DMS79 treated with DMSO at 0.1 percent for 48 hours (cell line): ENCODE data around the gene PCDHGB1.
"Not testable (repeated sequence)": the region's sequence is repeated elsewhere in the genome, so short reads cannot be mapped to it uniquely, and the experiment has no call there.

Experiments
- DNase-seq: peaks from one replicate; lab custom pipeline; 2025; lab: John Stamatoyannopoulos, UW

The PCDHGB1 gene

GRCh38 chr5:141346017-141346416, 3.9 kb upstream of the PCDHGB1 start:
- DNase-seq, result not testable (repeated sequence)

- DNase-seq, result no peak
Measured at GRCh38 chr5:141351591-141351990, 1.7 kb downstream of the PCDHGB1 start.

DNA sequence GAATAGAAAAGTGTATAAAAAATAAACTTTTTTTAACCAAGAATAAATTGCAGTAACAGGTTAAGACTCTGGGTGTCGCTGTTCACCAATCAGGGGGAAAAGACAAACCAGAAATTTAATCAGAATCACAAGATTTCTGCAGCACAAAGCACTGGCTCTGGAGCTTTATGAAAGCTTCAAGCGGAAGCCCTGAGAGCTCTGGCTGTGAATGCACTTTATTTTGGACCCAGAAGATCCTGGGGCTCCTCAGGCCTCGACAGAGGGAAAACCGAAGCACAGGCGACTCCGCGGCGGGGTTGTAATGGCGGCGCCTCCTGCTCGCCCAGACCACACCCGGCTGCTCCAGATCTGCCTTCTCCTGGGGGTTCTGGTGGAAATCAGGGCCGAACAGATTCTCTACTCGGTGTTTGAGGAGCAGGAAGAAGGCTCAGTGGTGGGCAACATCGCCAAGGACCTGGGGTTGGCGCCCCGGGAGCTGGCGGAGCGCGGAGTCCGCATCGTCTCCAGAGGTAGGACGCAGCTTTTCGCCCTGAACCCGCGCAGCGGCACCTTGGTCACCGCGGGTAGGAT, 5.1 kb downstream of the PCDHGB1 start, which contains the start of gene PCDHGA4:
Gene PCDHGA4 (plus strand): TSS at position 122 of the 570 bp plus-strand sequence. CDS start 87 bp downstream, at position 209.
- DNase-seq, result no peak

- DNase-seq, result no peak
Measured at GRCh38 chr5:141355641-141356040, 5.7 kb downstream of the PCDHGB1 start.

DNA sequence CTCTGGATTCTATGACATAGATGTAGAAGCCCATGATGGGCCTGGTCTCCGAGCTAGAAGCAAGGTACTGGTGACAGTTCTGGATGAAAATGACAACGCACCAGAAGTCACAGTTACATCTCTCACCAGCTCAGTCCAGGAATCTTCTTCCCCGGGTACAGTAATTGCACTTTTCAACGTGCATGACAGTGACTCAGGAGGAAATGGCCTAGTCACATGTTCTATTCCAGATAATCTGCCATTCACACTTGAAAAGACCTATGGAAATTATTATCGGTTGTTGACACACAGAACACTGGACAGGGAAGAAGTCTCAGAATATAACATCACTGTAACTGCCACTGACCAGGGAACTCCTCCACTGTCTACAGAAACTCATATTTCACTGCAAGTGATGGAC, 6.2 kb downstream of the PCDHGB1 start:
- no peak for DNase-seq

DNA sequence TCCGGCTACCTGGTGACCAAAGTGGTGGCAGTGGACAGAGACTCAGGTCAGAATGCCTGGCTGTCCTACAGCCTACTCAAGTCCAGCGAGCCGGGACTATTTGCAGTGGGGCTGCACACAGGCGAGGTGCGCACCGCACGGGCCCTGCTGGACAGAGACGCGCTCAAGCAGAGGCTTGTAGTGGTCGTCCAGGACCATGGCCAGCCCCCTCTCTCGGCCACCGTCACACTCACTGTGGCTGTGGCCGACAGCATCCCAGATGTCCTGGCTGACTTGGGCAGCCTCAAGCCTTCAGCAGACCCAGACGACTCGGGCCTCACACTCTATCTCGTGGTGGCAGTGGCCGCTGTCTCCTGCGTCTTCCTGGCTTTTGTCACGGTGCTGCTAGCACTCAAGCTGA, 7.1 kb downstream of the PCDHGB1 start:
- no peak for DNase-seq

GRCh38 chr5:141359790-141360426, 10.0 kb downstream of the PCDHGB1 start, which contains the start of gene PCDHGB2:
Gene PCDHGB2, plus strand, starts transcription at chr5:141359994. Its CDS starts 142 bp downstream, at chr5:141360136.
- no peak for DNase-seq

- DNase-seq, result no peak
Measured at GRCh38 chr5:141360685-141361084, 10.8 kb downstream of the PCDHGB1 start.

- DNase-seq, result no peak
Measured at GRCh38 chr5:141362719-141363118, 12.8 kb downstream of the PCDHGB1 start.

GRCh38 chr5:141363952-141364660, 14.2 kb downstream of the PCDHGB1 start, which contains the start of gene PCDHGA5:
Gene PCDHGA5, plus strand, starts transcription at chr5:141364162. Its CDS starts 169 bp downstream, at chr5:141364331.
- no peak for DNase-seq

DNA sequence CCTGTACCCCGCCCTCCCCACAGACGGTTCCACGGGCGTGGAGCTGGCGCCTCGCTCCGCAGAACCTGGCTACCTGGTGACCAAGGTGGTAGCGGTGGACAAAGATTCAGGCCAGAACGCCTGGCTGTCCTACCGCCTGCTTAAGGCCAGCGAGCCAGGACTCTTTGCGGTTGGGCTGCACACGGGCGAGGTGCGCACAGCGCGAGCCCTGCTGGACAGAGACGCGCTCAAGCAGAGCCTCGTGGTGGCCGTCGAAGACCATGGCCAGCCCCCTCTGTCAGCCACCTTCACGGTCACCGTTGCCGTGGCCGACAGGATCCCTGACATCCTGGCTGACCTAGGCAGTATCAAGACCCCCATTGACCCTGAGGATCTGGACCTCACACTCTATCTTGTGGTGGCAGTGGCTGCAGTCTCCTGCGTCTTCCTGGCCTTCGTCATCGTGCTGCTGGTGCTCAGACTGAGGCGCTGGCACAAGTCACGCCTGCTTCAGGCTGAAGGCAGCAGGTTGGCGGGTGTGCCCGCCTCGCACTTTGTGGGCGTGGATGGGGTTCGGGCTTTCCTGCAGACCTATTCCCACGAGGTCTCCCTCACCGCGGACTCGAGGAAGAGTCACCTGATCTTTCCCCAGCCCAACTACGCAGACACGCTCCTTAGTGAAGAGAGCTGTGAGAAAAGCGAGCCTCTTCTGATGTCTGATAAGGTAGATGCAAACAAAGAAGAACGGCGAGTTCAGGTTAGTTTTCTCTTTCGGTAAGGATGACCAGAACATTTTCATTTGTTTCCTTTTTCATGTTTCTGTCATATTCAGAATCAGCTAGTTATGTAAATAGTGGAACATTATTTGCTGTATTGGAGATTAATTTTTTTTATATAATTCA, 16.4 kb downstream of the PCDHGB1 start:
- no peak for DNase-seq

GRCh38 chr5:141369994-141370848, 20.3 kb downstream of the PCDHGB1 start, which contains the start of gene PCDHGB3:
Gene PCDHGB3, plus strand, starts transcription at chr5:141370242. Its CDS starts 153 bp downstream, at chr5:141370395.
- no peak for DNase-seq

DNA sequence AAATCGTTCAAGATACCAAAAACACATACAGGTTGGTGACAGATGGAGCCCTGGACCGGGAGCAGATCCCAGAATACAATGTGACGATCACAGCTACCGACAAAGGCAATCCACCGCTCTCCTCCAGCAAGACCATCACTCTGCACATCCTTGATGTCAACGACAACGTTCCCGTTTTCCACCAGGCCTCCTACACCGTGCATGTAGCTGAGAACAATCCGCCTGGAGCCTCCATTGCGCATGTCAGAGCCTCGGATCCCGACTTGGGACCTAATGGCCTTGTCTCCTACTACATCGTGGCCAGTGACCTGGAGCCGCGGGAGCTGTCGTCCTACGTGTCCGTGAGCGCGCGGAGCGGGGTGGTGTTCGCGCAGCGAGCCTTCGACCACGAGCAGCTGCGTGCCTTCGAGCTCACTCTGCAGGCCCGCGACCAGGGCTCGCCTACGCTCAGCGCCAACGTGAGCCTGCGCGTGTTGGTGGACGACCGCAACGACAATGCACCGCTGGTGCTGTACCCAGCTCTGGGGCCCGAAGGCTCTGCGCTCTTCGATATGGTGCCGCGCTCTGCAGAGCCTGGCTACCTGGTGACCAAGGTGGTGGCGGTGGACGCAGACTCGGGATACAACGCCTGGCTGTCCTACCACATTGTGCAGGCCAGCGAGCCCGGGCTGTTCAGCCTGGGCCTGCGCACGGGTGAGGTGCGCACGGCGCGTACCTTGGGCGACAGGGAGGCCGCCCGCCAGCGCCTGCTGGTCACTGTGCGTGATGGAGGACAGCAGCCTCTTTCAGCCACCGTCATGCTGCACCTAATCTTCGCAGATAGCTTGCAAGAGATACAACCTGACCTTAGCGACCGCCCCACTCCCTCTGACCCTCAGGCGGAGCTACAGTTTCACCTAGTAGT, 21.9 kb downstream of the PCDHGB1 start:
- DNase-seq, result no peak

GRCh38 chr5:141373673-141374317, 23.9 kb downstream of the PCDHGB1 start, which contains the start of gene PCDHGA6:
Gene PCDHGA6, plus strand, starts transcription at chr5:141373891. Its CDS starts 193 bp downstream, at chr5:141374084.
- DNase-seq, result no peak

DNA sequence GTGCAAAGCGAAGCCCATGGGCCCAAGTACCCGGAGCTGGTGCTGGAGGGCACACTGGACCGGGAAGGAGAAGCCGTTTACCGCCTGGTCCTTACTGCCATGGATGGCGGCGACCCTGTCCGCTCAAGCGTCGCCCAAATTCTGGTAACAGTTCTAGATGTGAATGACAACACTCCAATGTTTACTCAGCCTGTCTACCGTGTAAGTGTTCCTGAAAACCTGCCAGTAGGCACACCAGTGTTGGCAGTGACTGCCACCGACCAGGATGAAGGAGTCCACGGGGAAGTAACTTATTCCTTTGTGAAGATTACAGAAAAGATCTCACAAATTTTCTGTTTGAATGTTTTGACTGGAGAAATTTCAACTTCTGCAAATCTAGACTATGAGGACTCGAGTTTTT, 24.7 kb downstream of the PCDHGB1 start:
- no peak for DNase-seq

GRCh38 chr5:141375444-141376155, 25.7 kb downstream of the PCDHGB1 start:
- not testable (repeated sequence) for DNase-seq

DNA sequence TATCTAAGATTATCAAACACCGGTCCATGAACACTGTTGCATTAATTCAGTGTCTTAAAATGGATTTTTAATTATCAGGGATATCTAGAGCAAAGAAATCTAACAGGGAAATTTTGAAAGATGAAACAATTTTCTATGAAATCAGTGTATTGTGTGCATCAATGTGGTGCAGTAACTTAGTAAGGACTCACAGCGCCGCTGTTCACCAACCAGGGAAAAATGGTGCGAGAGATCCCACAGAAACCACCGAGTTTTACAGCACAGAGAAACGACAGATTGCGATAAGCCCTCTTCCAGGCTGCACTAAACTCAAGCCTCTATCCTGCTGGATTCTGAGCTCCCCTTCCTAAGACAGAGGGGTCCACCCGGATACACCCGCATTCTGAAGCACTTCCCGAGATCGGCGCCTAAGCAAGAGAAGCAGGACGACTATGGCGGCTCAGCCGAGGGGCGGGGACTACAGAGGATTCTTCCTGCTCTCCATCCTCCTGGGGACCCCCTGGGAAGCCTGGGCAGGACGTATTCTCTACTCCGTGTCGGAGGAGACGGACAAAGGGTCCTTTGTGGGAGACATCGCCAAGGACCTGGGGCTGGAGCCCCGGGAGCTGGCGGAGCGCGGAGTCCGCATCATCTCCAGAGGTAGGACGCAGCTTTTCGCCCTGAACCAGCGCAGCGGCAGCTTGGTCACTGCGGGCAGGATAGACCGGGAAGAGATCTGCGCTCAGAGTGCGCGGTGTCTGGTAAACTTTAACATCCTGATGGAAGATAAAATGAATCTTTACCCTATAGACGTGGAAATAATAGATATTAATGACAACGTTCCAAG, 32.8 kb downstream of the PCDHGB1 start, which contains the start of gene PCDHGA7:
Gene PCDHGA7 (plus strand): TSS at position 274 of the 826 bp plus-strand sequence. CDS start 158 bp downstream, at position 432.
- no peak for DNase-seq
